HG02870 (cell line): ENCODE measurements around the gene FXYD1.
"Not testable (repeated sequence)": the region's sequence is repeated elsewhere in the genome, so short reads cannot be mapped to it uniquely, and the experiment has no call there.

ENCODE experiments used
- ATAC-seq: cut with Tn5 transposase; IDR thresholded peaks from one replicate; pipeline ENCODE4 v1.9.1; 2021; ENCODE audit warnings: mild to moderate bottlenecking, moderate library complexity; ENCODE audit not compliant: unreplicated experiment

FXYD1 gene

GRCh38 chr19:35141837-35142605 is 3.4 kb downstream of the FXYD1 start:
- ATAC-seq, result no peak

GRCh38 chr19:35142606-35143230 is 4.1 kb downstream of the FXYD1 start:
- ATAC-seq, result no peak

DNA sequence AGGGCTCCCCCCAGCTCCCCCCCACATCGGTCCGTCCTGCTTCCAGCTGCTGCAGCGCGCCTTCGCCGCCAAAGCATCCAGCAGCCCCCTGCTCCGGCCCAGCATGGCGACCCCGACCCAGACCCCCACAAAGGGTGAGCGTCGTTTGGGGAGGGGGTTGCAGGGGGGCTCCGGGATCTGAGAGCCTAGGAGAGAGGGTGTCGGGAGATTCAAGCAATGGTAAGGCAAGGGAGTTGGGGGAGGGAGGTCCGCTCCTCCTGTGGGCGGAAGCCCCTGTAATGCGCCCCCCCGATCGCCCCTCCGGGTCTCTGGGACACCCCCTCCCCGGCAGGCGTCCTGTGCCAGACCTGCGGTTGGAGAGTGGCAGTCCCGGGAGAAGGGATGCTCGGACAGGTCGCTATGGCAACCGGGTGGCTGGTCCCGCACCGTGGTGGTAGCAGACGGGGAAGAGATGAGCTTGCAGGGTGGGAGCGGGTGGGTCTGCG is 4.6 kb downstream of the FXYD1 start, which contains the start of gene FXYD7:
Gene FXYD7 (plus strand): TSS at position 25 of the 485 bp plus-strand sequence. CDS start 79 bp downstream, at position 104.
- no peak for ATAC-seq

DNA sequence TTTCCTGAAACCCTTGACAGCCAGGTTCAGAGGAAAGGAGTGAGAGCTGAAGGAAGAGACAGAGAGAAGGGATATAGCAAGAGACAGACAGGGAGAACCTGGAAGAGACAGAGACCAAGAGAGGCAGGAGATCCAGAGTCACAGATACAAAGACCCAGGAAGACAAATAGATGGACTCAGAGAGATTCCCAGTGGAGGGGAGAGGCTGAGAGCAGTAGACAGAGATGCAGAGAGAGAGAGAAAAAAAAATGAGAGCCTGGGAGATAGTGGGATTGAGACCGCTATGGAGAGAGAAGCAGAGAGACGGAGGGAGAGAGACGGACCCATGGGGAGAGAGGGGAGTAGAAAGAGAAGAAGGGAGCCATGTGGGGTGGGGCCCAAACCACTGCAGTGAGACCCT is 5.2 kb downstream of the FXYD1 start:
- ATAC-seq, result no peak

DNA sequence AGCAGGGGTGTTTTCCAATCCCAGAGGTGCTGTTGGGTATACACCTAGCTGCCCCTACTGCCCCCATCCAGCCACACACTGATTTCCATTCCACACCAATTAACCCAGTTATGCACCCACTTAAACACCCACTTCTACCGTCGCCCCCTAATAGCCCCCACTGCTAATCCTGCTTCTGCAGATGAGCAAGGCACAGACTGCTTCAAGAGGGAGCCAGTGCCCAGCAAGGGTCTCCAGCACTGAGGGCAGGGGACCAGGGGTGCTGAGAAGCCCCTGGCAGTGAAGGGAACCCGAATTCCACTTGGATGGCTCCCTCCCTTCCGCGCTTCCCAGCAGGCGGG is 5.6 kb downstream of the FXYD1 start:
- ATAC-seq, result no peak

DNA sequence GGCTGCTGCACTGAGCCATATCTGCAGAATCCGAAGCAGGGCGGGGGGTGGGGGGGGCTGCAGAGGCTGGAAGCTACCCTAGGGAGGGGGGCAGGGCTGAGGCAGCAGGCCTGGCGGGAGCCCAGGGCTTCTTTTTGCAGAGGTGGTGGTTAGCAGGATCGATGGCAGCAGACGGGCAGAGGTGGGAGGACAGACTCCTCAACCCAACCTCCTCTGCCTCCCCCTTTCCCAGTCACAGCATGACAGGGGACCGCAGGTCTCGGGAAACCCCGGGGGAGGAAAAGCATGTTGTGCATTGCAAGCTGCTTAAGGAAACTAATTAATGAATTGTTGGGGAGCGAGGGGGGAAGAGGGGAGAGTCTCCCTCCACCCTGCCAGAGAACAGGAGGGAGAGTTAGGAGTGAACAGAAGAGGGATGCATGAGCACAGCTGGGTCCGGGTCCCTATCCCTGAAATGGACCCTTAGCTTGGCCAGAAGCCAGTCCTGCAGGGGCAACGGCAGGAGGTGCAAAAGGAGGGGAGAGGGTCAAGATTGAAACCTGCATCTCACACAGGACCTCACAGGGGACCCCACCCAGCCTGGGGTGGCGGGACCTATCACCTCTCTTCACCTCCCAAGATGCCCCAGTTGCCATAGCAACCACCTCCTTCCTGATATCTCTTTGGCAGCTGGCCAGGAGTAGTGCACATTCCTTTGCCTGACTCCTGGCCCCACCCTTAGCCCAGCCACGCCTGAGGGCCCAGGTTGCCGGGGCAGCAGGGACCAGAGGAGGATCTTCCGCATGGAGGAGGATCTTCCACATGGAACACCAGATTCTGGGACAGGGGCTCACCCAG is 6.2 kb downstream of the FXYD1 start:
- no peak for ATAC-seq

DNA sequence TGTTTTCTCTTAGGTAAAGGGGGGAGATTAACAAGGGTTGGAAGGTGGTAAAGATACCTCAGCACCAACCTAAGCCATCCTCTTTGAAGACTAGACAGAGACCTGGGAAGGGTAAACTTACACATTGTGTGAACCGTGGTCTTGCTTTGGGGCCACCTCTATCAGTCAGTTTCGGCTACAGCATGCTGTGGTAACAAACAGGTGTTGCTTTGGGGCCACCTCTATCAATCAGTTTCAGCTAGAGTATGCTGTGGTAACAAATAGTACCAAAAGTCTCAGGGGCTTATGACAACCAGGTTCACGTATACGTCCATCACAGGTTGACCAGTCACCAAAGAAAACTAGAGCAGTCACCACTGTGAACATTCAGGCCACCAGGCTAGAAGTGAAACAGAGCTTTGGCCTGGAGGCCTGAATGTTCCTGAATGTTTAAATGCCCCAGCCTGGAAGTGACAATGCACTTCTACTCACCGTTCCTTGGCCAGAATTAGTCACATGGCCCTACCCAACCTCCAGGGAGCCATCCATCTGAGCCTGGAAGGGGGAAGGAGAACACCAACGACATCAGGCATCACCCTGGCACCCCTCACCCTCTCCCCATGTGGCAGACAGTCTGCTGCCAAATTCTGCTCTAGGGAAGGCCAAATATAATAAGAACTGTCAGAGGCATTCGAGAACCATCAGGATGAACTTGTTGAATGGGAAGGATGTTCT is 8.3 kb downstream of the FXYD1 start:
- no peak for ATAC-seq

- ATAC-seq, result no peak
These were observed 10.8 kb downstream of the FXYD1 start for GRCh38 chr19:35149463-35149862.

- no peak for ATAC-seq
These were observed 11.8 kb downstream of the FXYD1 start for GRCh38 chr19:35150445-35150844.

GRCh38 chr19:35151273-35152065 is 12.8 kb downstream of the FXYD1 start:
- ATAC-seq, result no peak

GRCh38 chr19:35153129-35153522 is 14.5 kb downstream of the FXYD1 start:
- ATAC-seq, result not testable (repeated sequence)

- no peak for ATAC-seq
These were observed 15.3 kb downstream of the FXYD1 start for GRCh38 chr19:35153701-35154524.

DNA sequence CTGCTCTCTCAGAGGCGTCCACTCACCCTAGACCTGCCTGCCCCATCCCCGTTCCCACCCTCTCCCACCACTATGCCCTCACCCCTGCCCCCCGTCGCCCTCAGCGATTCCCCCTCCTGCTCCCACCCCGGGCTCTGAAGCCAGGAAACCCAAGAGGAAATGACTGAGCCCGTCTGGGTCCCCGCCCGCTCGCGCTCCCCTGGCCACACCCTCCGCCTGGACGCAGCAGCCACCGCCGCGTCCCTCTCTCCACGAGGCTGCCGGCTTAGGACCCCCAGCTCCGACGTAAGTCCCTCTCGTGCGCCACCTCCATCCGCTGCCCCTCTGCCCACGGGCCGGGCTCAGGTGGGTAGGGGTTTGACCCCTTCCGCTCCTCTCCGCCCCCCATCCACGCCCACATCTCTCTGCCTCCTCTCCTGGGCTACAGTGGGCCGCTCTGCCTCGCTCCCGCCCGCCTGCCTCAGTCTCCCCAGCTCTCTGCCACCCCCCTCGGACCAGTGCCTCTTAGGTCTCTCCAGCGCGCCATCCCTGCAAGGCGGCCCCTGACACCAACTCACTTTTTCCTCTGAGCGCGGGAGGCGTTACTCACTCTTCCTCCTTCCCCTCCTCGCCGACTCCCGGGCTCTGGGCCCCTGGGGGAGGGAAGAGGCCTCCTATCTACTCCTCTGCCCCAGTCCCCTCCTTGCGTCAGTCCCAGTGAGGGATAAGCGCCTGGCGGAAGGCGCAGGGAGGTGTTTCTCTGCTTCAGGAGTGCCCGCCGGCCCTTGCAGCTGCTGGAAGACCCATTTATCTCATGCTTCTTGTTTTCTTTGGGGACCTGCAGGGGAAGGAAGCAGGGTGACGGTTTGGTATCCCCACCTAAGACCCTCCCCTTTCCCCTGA is 16.1 kb downstream of the FXYD1 start, which contains the start of gene FXYD5:
Gene FXYD5 (plus strand): TSS at position 211 of the 882 bp plus-strand sequence. CDS start 816 bp downstream, outside the sequence.
- no peak for ATAC-seq

- no peak for ATAC-seq
These were observed 16.8 kb downstream of the FXYD1 start for GRCh38 chr19:35155441-35155840.

- no peak for ATAC-seq
These were observed 17.5 kb downstream of the FXYD1 start for GRCh38 chr19:35155981-35156672.

DNA sequence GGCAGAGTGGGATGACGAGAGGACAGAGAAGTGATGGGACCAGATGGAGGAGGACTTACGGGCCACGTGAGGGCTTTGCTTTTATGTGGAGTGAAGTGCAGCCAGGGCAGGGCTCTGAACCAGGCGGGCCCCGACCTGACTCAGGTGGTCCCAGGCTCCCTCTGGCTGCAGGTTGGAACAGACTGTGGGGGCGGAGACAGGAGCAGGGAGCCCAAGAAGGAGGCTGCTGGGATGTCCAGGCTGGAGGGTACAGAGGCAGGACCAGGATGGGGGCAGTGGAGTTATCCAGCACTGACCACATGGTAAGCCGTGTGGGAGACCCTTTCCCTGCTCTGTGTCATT is 18.0 kb downstream of the FXYD1 start:
- ATAC-seq, result no peak

DNA sequence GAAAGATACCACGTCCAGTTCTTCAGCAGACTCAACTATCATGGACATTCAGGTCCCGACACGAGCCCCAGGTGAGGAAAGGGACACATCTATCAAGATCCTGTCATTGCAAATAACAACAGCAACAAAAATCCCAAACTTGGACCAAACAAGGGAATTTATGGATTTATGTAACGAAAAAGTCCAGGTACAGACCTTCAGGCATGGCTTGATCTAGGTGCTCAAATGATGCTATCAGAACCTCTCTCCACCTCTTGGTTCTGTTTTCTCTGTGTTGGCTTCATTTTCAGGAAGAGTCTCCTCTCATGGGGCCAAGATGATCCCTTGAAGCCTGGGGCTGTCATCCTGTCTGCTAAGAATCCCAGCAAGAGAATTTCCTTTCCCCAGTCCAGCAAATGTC is 18.8 kb downstream of the FXYD1 start:
- no peak for ATAC-seq

- no peak for ATAC-seq
These were observed 21.0 kb downstream of the FXYD1 start for GRCh38 chr19:35159606-35160005.
